WI38 (cell line): ENCODE data around the gene PHACTR4.

ENCODE experiments used
- H3K4me3 ChIP-seq: 2 replicates; pipeline ENCODE4 v1.5.1; 2011; ENCODE audit warnings: low read depth, mild to moderate bottlenecking, control low read depth, low read length
- TF ChIP-seq, protein P1 (sequence below): IDR thresholded peaks from 2 replicates; pipeline ENCODE4 v1.5.1; 2012; ENCODE audit warnings: low read depth, mild to moderate bottlenecking, control low read depth, low read length

The PHACTR4 gene

DNA sequence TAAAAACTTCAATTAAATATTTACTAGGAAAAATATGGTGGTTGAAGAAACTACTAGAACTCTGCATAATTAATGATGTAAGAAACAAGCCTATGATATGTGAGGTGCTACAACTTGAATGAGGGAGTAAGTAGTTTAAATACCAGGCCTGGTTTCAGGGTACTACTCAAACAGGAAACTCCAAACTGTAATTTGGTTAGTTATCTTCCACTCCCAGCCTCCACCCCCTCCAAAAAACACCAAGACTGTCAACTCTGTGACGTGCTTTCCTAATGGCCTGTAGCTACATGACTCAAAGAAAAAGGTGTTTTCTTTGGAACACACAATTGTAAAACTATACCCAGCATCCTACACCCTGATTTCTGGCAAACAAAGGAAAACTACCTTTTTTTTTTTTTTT, 80.4 kb downstream of the PHACTR4 start:
- no peak overlapping the region for H3K4me3 ChIP-seq
- TF ChIP-seq, protein P1, sequence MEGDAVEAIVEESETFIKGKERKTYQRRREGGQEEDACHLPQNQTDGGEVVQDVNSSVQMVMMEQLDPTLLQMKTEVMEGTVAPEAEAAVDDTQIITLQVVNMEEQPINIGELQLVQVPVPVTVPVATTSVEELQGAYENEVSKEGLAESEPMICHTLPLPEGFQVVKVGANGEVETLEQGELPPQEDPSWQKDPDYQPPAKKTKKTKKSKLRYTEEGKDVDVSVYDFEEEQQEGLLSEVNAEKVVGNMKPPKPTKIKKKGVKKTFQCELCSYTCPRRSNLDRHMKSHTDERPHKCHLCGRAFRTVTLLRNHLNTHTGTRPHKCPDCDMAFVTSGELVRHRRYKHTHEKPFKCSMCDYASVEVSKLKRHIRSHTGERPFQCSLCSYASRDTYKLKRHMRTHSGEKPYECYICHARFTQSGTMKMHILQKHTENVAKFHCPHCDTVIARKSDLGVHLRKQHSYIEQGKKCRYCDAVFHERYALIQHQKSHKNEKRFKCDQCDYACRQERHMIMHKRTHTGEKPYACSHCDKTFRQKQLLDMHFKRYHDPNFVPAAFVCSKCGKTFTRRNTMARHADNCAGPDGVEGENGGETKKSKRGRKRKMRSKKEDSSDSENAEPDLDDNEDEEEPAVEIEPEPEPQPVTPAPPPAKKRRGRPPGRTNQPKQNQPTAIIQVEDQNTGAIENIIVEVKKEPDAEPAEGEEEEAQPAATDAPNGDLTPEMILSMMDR: no peak

GRCh38 chr1:28450561-28450960, 81.0 kb downstream of the PHACTR4 start:
- no peak overlapping the region for H3K4me3 ChIP-seq
- TF ChIP-seq, protein P1: no peak

DNA sequence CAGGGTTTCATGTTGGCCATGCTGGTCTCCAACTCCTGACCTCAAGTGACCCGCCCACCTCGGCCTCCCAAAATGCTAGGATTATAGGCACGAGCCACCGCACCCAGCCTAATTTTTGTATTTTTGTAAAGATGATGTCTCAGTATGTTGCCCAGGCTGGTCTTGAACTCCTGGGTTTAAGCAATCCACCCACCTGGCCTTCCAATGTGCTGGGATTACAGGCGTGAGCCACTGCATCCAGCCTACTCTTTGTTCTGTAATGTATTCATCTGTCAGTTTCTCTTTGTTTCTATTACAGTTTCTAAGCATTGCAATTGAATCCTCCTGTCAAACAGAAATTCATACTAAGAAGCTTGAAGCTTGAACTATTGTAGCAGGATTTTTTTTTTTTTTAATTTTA, 81.5 kb downstream of the PHACTR4 start:
- no peak overlapping the region for H3K4me3 ChIP-seq
- TF ChIP-seq, protein P1: no peak

GRCh38 chr1:28456078-28456477, 86.5 kb downstream of the PHACTR4 start:
- TF ChIP-seq, protein P1: no peak
- no peak overlapping the region for H3K4me3 ChIP-seq

- no peak overlapping the region for H3K4me3 ChIP-seq
- TF ChIP-seq, protein P1: no peak
Measured at GRCh38 chr1:28457678-28458077, 88.1 kb downstream of the PHACTR4 start.

DNA sequence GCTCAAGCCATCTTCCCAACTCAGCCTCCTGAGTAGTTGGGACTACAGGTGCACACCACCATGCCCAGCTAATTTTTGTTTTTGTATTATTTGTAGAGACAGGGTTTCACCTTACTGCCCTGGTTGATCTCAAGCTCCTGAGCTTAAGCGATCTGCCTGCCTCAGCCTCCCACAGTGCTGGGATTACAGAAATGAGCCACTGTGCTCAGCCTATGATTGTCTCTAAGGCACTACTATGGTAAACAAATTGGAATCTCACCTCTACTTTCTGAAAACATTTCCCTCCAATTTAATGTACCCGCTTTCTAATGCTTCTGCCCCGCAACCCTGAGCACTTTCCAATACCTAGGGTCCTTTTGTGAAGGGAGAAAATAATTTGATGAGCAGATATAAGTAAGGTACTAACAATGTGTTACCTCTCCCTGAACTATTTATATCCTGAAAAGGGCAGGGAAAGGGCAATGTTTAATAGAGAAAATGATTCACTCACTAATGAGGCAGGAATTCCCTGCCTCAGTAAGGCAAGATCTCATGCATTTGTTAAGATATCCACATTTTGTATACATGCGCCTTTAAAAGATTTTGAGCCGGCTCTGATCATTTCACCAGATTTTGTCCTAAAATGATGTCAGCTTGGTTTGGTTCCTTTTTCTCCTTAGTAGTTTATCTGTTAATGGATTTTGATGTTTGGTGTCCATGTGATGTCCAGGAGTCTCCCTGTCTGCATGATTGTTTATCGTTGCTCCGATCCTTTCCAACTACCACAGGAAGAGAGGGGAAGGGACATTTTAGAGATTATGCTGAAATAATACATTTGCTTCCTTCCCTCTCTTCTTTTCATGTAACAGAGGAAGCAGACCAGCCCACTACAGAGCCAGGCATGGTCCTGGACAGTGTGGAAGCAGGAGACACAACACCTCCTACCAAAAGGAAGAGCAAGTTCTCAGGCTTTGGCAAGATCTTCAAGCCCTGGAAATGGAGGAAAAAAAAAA, 89.0 kb downstream of the PHACTR4 start:
- no peak overlapping the region for H3K4me3 ChIP-seq
- TF ChIP-seq, protein P1: no peak

- TF ChIP-seq, protein P1: no peak
- no peak overlapping the region for H3K4me3 ChIP-seq
Measured at GRCh38 chr1:28466226-28466778, 96.8 kb downstream of the PHACTR4 start.
